ENCODE results near the gene DTNBP1.
"Not testable (repeated sequence)": the region's sequence is repeated elsewhere in the genome, so short reads cannot be mapped to it uniquely, and the experiment has no call there.

The DTNBP1 gene

GRCh38 chr6:15546591-15546990, 116.2 kb downstream of the DTNBP1 start:
- no peak overlapping the region for H3K27ac ChIP-seq
- no peak for TF ChIP-seq CTCF (conservative IDR thresholded peaks at IDR 0.05)

GRCh38 chr6:15544321-15544900, 118.4 kb downstream of the DTNBP1 start:
- no peak for TF ChIP-seq CTCF (conservative IDR thresholded peaks at IDR 0.05)
- H3K27ac ChIP-seq: no peak overlapping the region

- not testable (repeated sequence) for H3K27ac ChIP-seq
These were observed 119.4 kb downstream of the DTNBP1 start for GRCh38 chr6:15543332-15543917.

GRCh38 chr6:15539722-15540270, 123.0 kb downstream of the DTNBP1 start:
- no peak overlapping the region for H3K27ac ChIP-seq
- no peak for TF ChIP-seq CTCF (conservative IDR thresholded peaks at IDR 0.05)

GRCh38 chr6:15538766-15539495, 123.9 kb downstream of the DTNBP1 start:
- no peak for TF ChIP-seq CTCF (conservative IDR thresholded peaks at IDR 0.05)
- no peak overlapping the region for H3K27ac ChIP-seq

GRCh38 chr6:15538106-15538505, 124.7 kb downstream of the DTNBP1 start:
- no peak overlapping the region for H3K27ac ChIP-seq
- TF ChIP-seq CTCF (conservative IDR thresholded peaks at IDR 0.05): no peak

DNA sequence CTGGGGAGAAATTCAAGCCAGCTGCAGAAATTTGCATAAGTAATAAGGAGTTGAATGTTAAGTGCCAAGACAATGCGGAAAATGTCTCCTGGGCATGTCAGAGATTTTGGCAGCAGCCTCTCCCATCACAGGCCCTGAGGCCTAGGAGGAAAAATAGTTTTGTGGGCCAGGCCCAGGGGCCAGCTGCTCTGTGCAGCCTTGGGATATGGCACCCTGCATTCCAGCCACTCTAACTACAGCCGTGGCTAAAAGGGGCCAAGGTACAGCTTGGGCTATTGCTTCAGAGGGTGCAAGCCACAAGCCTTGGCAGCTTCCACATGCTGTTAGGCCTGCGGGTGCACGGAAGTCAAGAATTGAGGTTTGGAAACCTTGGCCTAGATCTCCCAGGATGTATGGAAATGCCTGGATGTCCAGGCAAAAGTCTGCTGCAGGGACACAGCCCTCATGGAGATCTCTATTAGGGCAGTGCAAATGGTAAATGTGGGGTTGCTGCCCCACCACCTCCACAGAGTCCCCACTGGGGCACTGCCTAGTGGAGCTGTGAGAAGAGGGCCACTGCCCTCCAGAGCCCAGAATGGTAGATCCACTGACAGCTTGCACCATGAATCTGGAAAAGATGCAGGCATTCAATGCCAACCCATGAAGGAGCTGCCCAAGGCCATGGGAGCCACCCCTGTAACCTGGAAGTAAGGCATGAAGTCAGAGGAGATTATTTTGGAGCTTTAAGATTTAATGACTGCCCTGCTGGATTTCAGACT, 126.5 kb downstream of the DTNBP1 start:
- TF ChIP-seq CTCF (conservative IDR thresholded peaks at IDR 0.05): no peak
- H3K27ac ChIP-seq: no peak overlapping the region
